Natural killer cell (primary cell): ENCODE measurements around the gene CAMK2N2. TPM values are rescaled to one million over a fixed set of nuclear protein-coding genes. Genes with fewer than 3 reads are reported as not detected.

ENCODE experiments used
- ATAC-seq, 3 donors: fragments of 150-1000 bp in 2 of 3; fragments of 200-7000 bp in 1 of 3; cut with Tn5 transposase; 1 replicate in 1 of 3; 2 replicates in 2 of 3; pipeline ENCODE4 v1.10.0; 2021; ENCODE audit warnings: mild to moderate bottlenecking in 2 of 3, moderate library complexity in 2 of 3
- DNase-seq, 2 donors: peaks; one replicate each; pipeline versions ENCODE4 v3.0.0 to v3.0.0-alpha.2; 2013 to 2021; ENCODE audit warnings: mixed read lengths in 1 of 2
- H3K27ac ChIP-seq: one replicate; pipeline ENCODE4 v1.5.1; 2013; ENCODE audit warnings: mild to moderate bottlenecking, low read length
- H3K27me3 ChIP-seq: one replicate; pipeline ENCODE4 v1.6.1; 2013; ENCODE audit warnings: low read length; ENCODE audit not compliant: control insufficient read depth, insufficient read depth
- H3K36me3 ChIP-seq: one replicate; pipeline ENCODE4 v1.6.1; 2013; ENCODE audit warnings: low read length; ENCODE audit not compliant: control insufficient read depth, insufficient read depth
- H3K4me1 ChIP-seq: one replicate; pipeline ENCODE4 v1.6.1; 2013; ENCODE audit warnings: low read length; ENCODE audit not compliant: control insufficient read depth, insufficient read depth
- H3K4me3 ChIP-seq: one replicate; pipeline ENCODE4 v1.5.1; 2013; ENCODE audit warnings: low read length
- H3K9me3 ChIP-seq: one replicate; pipeline ENCODE4 v1.6.1; 2013; ENCODE audit warnings: low read length; ENCODE audit not compliant: control insufficient read depth, insufficient read depth
- H3K27ac Mint-ChIP-seq, 2 donors: one replicate each; pipeline ENCODE4 v1.8.0; 2022; ENCODE audit warnings: mild to moderate bottlenecking in 2 of 2, mixed read lengths in 2 of 2, moderate library complexity in 1 of 2
- H3K27me3 Mint-ChIP-seq, 2 donors: one replicate each; pipeline ENCODE4 v1.8.0; 2022; ENCODE audit warnings: low read depth in 2 of 2, mixed read lengths in 2 of 2
- H3K36me3 Mint-ChIP-seq: one replicate; pipeline ENCODE4 v1.8.0; 2022; ENCODE audit warnings: mixed read lengths
- H3K4me1 Mint-ChIP-seq, 2 donors: one replicate each; pipeline ENCODE4 v1.8.0; 2022; ENCODE audit warnings: mixed read lengths in 2 of 2
- H3K4me3 Mint-ChIP-seq: one replicate; pipeline ENCODE4 v1.8.0; 2022; ENCODE audit warnings: mild to moderate bottlenecking, moderate library complexity, mixed read lengths
- H3K9me3 Mint-ChIP-seq, 2 donors: one replicate each; pipeline ENCODE4 v1.8.0; 2022; ENCODE audit warnings: mixed read lengths in 2 of 2
- CTCF ChIP-seq: fragments of 200-600 bp; IDR thresholded peaks from one replicate; pipeline ENCODE4 v1.8.0; 2022; ENCODE audit warnings: antibody characterized with exemption
- WGBS: methylation state at CpG from one replicate; pipeline ENCODE4 v1.1.7; 2013; ENCODE audit warnings: missing lambda C conversion rate; ENCODE audit not compliant: insufficient coverage; 5-methylcytosine and 5-hydroxymethylcytosine counted together
- intact Hi-C: fragments of 100-400 bp; cut with micrococcal nuclease; formaldehyde crosslinking; loops from one replicate; pipeline ENCODE4 v1.14.2; 2022
- total RNA-seq, 4 donors: library from RNA; stranded (reverse); fragments of 120-200 nt in 1 of 4; gene quantifications; one replicate each; pipeline versions ENCODE4 v1.2.3 to v1.2.4, GENCODE V29; 2013 to 2022

The CAMK2N2 gene
- total RNA-seq, 3 donors from 2014 or later (not counting 1 experiment from before 2014, with no cell fraction given) = 0.71 to 0.82 TPM; not detected in 1

GRCh38 chr3:184230603-184231528 lies 30.5 kb downstream of the CAMK2N2 start:
- intact Hi-C loops = no loop called here
- H3K36me3 Mint-ChIP-seq = peaks cover 7% of the 10 kb centered on the region
- no peaks in the 10 kb centered on the region for H3K9me3 Mint-ChIP-seq
- H3K4me1 Mint-ChIP-seq = peaks cover 10 to 13% of the 10 kb centered on the region in 2 donors
- ATAC-seq = no peak
- Histone ChIP-seq H3K27me3 (peaks cover 24% of the 10 kb centered on the region), H3K4me3 (no peak overlapping the region), H3K36me3 (no peaks in the 10 kb centered on the region), H3K9me3 (no peaks in the 10 kb centered on the region), H3K27ac (no peak overlapping the region), H3K4me1 (peaks cover 19% of the 10 kb centered on the region)
- H3K4me3 Mint-ChIP-seq = peak overlapping the region; percentile 87
- no peak overlapping the region for H3K27ac Mint-ChIP-seq
- peak in 1 of 2 donors; percentile 15 for DNase-seq
- peaks cover 31 to 44% of the 10 kb centered on the region in 2 donors for H3K27me3 Mint-ChIP-seq
- WGBS = 6% methylated on average over 79 of the region's 79 CpGs
- no peak for TF ChIP-seq CTCF

GRCh38 chr3:184230081-184230602 lies 31.2 kb downstream of the CAMK2N2 start:
- H3K27me3 ChIP-seq = peaks cover 24% of the 10 kb centered on the region
- peak overlapping the region; percentile 41 for H3K4me3 ChIP-seq

GRCh38 chr3:184229394-184230080 lies 31.8 kb downstream of the CAMK2N2 start, which contains the start of gene VWA5B2:
Gene VWA5B2, plus strand, starts transcription at chr3:184229585. Its CDS starts 944 bp downstream, at chr3:184230529.
- Histone ChIP-seq H3K36me3 (no peaks in the 10 kb centered on the region), H3K27ac (no peak within 1 kb of the TSS), H3K4me1 (peaks cover 19% of the 10 kb centered on the region), H3K9me3 (no peaks in the 10 kb centered on the region), H3K27me3 (peaks cover 24% of the 10 kb centered on the region), H3K4me3 (peak within 1 kb of the TSS; percentile 41)
- Mint-ChIP-seq H3K4me3 (peak within 1 kb of the TSS; percentile 85), H3K4me1 (peaks cover 10 to 13% of the 10 kb centered on the region in 2 donors), H3K27ac (no peak within 1 kb of the TSS), H3K27me3 (peaks cover 42 to 49% of the 10 kb centered on the region in 2 donors), H3K9me3 (no peaks in the 10 kb centered on the region), H3K36me3 (peaks cover 7% of the 10 kb centered on the region)
- ATAC-seq (peak; percentile 92 to 98 (median 97)), DNase-seq (peak; percentile 65 to 87)
- intact Hi-C loops = no loop called here
- peak; percentile 29 for TF ChIP-seq CTCF
- under 1% methylated on average over 66 of the region's 66 CpGs for WGBS

More at GRCh38 chr3:184230081-184230602, 31.2 kb downstream of the CAMK2N2 start:
- H3K9me3 ChIP-seq = no peaks in the 10 kb centered on the region
- no peak for ATAC-seq
- peaks cover 10 to 13% of the 10 kb centered on the region in 2 donors for H3K4me1 Mint-ChIP-seq
- no peaks in the 10 kb centered on the region for H3K36me3 ChIP-seq
- peaks cover 7% of the 10 kb centered on the region for H3K36me3 Mint-ChIP-seq
- intact Hi-C loops = no loop called here
- TF ChIP-seq CTCF = no peak
- H3K4me1 ChIP-seq = peaks cover 19% of the 10 kb centered on the region
- DNase-seq = peak in 1 of 2 donors; percentile 15
- no peak overlapping the region for H3K4me3 Mint-ChIP-seq
- no peaks in the 10 kb centered on the region for H3K9me3 Mint-ChIP-seq
- no peak overlapping the region for H3K27ac Mint-ChIP-seq
- no peak overlapping the region for H3K27ac ChIP-seq
- 1% methylated on average over 61 of the region's 61 CpGs for WGBS
- H3K27me3 Mint-ChIP-seq = peaks cover 38 to 48% of the 10 kb centered on the region in 2 donors
